Activated CD8-positive, alpha-beta T cell treated with anti-CD3 and anti-CD28 coated beads for 36 hours (primary cell): ENCODE measurements around the gene DCTN3. TPM values are rescaled to one million over a fixed set of nuclear protein-coding genes. Genes with fewer than 3 reads are reported as not detected.
A peak's percentile ranks its signal among the peaks of the same experiment; 100 is the strongest.

Experiments
- ATAC-seq: fragments of 200-7000 bp; cut with Tn5 transposase; one replicate; pipeline ENCODE4 v1.10.0; 2021; ENCODE audit warnings: mild to moderate bottlenecking, moderate library complexity
- CTCF ChIA-PET: fragments of 350-600 bp; sonication (Branson Sonifier 250); formaldehyde crosslinking; loops from one replicate; lab custom pipeline; 2021; ENCODE audit warnings: antibody characterized with exemption; lab: Charles Lee
- POLR2A ChIA-PET: fragments of 350-600 bp; sonication (Branson Sonifier 250); formaldehyde crosslinking; loops from one replicate; lab custom pipeline; 2021; ENCODE audit warnings: antibody characterized with exemption; lab: Charles Lee
- DNase-seq: peaks from one replicate; pipeline ENCODE4 v3.0.0-alpha.2; 2020
- H3K27ac Mint-ChIP-seq: one replicate; pipeline ENCODE4 v1.8.0; 2021; ENCODE audit warnings: mild to moderate bottlenecking, mixed read lengths
- H3K27me3 Mint-ChIP-seq: one replicate; pipeline ENCODE4 v1.8.0; 2021; ENCODE audit warnings: mixed read lengths
- H3K36me3 Mint-ChIP-seq: one replicate; pipeline ENCODE4 v1.8.0; 2021; ENCODE audit warnings: low read depth, mixed read lengths
- H3K4me1 Mint-ChIP-seq: one replicate; pipeline ENCODE4 v1.8.0; 2021; ENCODE audit warnings: low read depth, mixed read lengths
- H3K4me3 Mint-ChIP-seq: one replicate; pipeline ENCODE4 v1.8.0; 2021; ENCODE audit warnings: mild to moderate bottlenecking, moderate library complexity, mixed read lengths
- H3K9me3 Mint-ChIP-seq: one replicate; pipeline ENCODE4 v1.8.0; 2021; ENCODE audit warnings: mixed read lengths
- intact Hi-C: fragments of 100-400 bp; cut with micrococcal nuclease; formaldehyde crosslinking; loops from one replicate; pipeline ENCODE4 v1.10.0; 2022
- total RNA-seq, 2 experiments: library from RNA; stranded (reverse); gene quantifications; one replicate each; pipeline ENCODE4 v1.2.3, GENCODE V29; 2021
- TF ChIP-seq, protein P1 (sequence below): fragments of 200-600 bp; IDR thresholded peaks from one replicate; pipeline ENCODE4 v1.8.0; 2022; ENCODE audit warnings: antibody characterized with exemption, mild to moderate bottlenecking

DCTN3 gene
- total RNA-seq, 2 experiments from 2014 or later = 52.7 to 61.0 TPM

DNA sequence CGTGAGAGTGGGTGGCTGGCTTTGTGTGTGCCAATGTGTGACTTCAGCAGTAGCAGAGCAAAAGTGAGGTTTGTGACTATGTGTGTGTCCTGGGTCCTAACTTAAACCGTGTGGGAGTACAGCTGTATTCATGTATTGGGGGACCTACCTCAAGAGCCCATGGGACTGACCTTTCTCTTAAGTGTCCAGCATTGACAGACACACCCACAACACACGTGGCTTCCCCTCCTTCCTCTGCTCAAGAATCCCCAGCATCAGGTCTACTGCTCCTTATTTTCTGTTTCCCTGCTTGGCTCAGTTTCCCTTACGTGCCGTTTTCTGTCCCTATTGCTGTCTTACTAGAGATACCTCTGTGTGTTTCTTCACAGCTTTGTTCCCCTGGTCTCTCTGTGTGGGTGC, 32.3 kb upstream of the DCTN3 start:
- POLR2A ChIA-PET = interaction anchor here (1.4 to 1.6 kb wide), 2 partner anchors 10 to 15 kb away, joined by 3 to 4 read pairs; partner anchors contain the start of genes CCL27 and SIGMAR1
- TF ChIP-seq, protein P1, sequence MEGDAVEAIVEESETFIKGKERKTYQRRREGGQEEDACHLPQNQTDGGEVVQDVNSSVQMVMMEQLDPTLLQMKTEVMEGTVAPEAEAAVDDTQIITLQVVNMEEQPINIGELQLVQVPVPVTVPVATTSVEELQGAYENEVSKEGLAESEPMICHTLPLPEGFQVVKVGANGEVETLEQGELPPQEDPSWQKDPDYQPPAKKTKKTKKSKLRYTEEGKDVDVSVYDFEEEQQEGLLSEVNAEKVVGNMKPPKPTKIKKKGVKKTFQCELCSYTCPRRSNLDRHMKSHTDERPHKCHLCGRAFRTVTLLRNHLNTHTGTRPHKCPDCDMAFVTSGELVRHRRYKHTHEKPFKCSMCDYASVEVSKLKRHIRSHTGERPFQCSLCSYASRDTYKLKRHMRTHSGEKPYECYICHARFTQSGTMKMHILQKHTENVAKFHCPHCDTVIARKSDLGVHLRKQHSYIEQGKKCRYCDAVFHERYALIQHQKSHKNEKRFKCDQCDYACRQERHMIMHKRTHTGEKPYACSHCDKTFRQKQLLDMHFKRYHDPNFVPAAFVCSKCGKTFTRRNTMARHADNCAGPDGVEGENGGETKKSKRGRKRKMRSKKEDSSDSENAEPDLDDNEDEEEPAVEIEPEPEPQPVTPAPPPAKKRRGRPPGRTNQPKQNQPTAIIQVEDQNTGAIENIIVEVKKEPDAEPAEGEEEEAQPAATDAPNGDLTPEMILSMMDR = no peak
- Mint-ChIP-seq H3K4me1 (peaks cover 26% of the 10 kb centered on the region), H3K4me3 (no peak overlapping the region), H3K9me3 (no peaks in the 10 kb centered on the region), H3K27ac (peak overlapping the region; percentile 70), H3K27me3 (no peaks in the 10 kb centered on the region), H3K36me3 (peaks cover 25% of the 10 kb centered on the region)
- DNase-seq (no peak), ATAC-seq (no peak)
- intact Hi-C loops = no loop called here
- CTCF ChIA-PET = interaction anchor here (1.1 to 1.2 kb wide), 3 partner anchors 11 to 61 kb away, joined by 3 to 4 read pairs (median 4); no protein-coding TSS in a partner anchor

DNA sequence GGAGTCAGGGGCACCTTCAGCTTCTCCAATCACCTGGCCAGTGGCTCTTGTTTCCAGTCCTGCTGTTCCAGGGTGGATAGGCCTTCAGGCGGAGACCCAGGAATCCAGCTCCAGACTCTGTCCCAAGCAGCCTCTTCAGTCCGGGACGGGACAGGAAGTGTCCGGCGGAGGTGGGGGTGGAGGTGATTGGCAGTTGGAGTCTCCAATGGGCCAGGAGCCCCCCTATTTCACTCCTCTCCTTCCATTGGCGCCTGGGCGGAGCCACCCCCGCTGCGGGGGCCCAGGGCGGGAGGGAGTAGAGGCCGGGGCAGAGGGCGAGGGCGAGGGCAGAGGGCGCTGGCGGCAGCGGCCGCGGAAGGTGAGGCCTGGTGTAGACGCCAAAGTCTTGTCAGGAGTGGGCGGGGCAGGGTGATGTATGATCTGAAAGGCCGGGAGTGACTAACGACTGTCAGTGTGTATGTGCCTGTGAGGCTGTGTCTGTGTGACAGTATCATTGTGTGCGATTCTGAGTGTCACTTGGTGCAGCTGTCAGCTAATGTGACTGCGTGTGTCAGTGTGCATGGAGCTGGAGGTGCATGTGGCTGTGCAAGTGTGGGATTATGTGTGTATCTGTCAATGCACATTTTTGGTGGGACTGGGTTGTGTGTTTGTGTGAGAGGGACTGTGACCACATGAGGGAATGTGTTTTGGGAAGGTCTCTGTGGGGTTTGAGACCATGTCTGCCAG, 31.7 kb upstream of the DCTN3 start, which contains the start of gene IL11RA:
IL11RA (plus strand) TSS at position 310 of the 726 bp plus-strand sequence. CDS start 3,033 bp downstream, outside the sequence.
- intact Hi-C loops = no loop called here
- Mint-ChIP-seq H3K4me1 (peaks cover 28% of the 10 kb centered on the region), H3K36me3 (peaks cover 28% of the 10 kb centered on the region), H3K27me3 (no peaks in the 10 kb centered on the region), H3K9me3 (no peaks in the 10 kb centered on the region), H3K27ac (peak within 1 kb of the TSS; percentile 70), H3K4me3 (no peak within 1 kb of the TSS)
- peak; percentile 79 for DNase-seq
- TF ChIP-seq, protein P1 = no peak
- ATAC-seq = peak; percentile 90
- POLR2A ChIA-PET = interaction anchor here (1.4 to 2.3 kb wide), 3 partner anchors 8 to 14 kb away, joined by 3 to 8 read pairs (median 4); partner anchors contain the start of genes CCL27 and SIGMAR1
- CTCF ChIA-PET = interaction anchor here (1.1 to 10.0 kb wide), 4 partner anchors 11 to 60 kb away, joined by 3 to 133 read pairs (median 4); partner anchors contain the start of gene SIGMAR1

DNA sequence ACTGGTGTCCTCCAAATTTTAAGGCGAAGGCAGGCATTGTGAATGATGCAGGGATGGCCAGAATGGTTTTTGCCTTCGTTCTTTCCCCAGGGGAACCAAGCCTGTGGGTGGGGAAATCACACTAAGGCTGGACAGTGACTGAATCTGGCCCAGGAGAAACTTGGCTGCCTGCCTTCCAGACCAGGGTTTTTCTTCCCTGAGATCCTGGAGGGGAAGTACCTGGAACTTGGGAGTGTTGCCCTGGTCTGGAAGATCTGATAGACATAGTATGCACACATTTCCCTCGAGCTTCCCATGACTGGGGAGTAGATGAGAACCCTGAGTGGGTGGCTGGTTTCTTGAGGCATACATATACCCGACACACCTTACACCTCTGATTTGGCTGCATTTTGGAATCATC, 31.0 kb upstream of the DCTN3 start:
- no peaks in the 10 kb centered on the region for H3K9me3 Mint-ChIP-seq
- DNase-seq = no peak
- TF ChIP-seq, protein P1 = no peak
- ChIA-PET POLR2A (interaction anchor here (1.4 to 2.3 kb wide), 2 partner anchors 9 to 13 kb away, joined by 3 to 8 read pairs; partner anchors contain the start of gene SIGMAR1), CTCF (interaction anchor here (0.7 to 10.0 kb wide), 2 partner anchors 16 to 51 kb away, joined by 3 to 133 read pairs; partner anchors contain the start of gene SIGMAR1)
- H3K4me3 Mint-ChIP-seq = no peak overlapping the region
- no peaks in the 10 kb centered on the region for H3K27me3 Mint-ChIP-seq
- H3K36me3 Mint-ChIP-seq = peaks cover 28% of the 10 kb centered on the region
- intact Hi-C loops = no loop called here
- H3K27ac Mint-ChIP-seq = no peak overlapping the region
- peaks cover 30% of the 10 kb centered on the region for H3K4me1 Mint-ChIP-seq
- no peak for ATAC-seq

DNA sequence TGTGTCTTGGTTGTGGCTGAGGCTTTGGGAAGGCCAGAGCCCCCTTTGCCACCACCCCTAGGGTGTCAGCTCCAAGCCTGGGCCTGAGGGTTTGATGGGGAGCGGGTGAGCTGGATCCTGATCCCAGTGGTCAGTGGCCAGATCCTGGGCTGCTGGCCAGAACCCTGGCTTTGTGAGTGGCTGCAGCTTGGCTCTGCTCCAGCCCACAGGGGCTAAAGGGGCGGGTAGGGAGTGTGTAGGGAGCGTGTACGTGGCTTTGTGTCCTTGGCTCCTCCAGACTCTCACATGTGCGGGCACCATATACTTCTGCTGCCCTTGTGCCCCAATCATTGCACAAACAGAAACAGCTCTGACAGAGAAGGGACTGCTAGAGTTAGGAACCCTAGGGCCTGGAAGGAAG, 30.5 kb upstream of the DCTN3 start:
- ATAC-seq (no peak), DNase-seq (no peak)
- Mint-ChIP-seq H3K27me3 (no peaks in the 10 kb centered on the region), H3K36me3 (peaks cover 28% of the 10 kb centered on the region), H3K4me1 (peaks cover 35% of the 10 kb centered on the region), H3K27ac (no peak overlapping the region), H3K4me3 (no peak overlapping the region), H3K9me3 (no peaks in the 10 kb centered on the region)
- POLR2A ChIA-PET = interaction anchor here (0.7 to 2.3 kb wide), 3 partner anchors 10 to 412 kb away, joined by 3 to 8 read pairs (median 4); partner anchors contain the start of gene SIGMAR1
- CTCF ChIA-PET = interaction anchor here (0.7 to 10.0 kb wide), 3 partner anchors 13 to 52 kb away, joined by 3 to 133 read pairs (median 54); partner anchors contain the start of genes CCL27 and SIGMAR1
- TF ChIP-seq, protein P1 = no peak
- intact Hi-C loops = no loop called here
